ENCODE data around the gene NPAS3. TPM values are rescaled to one million over a fixed set of nuclear protein-coding genes. Genes with fewer than 3 reads are reported as not detected.

The NPAS3 gene
- total RNA-seq, 2 experiments from 2014 or later: not detected

DNA sequence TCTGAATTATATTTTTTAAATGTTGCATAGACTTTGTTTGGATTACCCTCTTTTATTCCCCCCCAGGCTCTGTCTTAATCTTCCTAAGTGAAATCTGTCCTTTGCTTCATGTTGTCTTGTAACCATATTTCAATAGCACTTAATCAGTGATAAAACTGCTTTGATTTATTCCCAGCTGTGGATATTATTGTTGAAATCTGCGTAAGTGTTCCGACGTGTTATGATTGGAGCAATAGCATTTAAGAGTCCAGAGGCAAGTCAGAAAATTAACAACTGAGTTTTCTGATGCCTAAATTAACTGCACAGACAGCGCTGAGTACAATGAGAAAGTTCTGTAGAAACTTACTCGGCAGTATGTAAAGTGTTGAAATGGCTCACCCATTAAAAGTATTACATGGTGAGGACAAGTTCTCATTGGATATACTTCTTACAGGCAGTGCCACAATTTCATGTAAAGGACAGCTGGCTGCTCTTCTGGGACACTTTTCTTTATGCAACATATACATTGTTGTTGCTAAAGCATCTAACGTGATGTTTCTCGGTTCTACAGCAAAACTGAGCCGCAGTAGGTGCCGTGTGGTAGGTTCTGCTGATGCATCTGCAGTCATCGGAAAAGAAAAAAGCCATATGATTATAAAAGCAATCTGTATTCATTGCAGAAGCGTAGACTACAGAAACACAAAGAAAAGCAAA is 511.2 kb downstream of the NPAS3 start:
- Mint-ChIP-seq H3K4me3 (no peak overlapping the region), H3K27me3 (no peaks in the 10 kb centered on the region), H3K36me3 (no peaks in the 10 kb centered on the region), H3K9me3 (no peaks in the 10 kb centered on the region), H3K27ac (no peak overlapping the region), H3K4me1 (ENCODE audit: low read depth) (peaks cover 11% of the 10 kb centered on the region)
- ChIA-PET CTCF (no interaction called here), POLR2A (no interaction called here)
- DNase-seq: no peak
- intact Hi-C loops (cut with micrococcal nuclease): no loop called here

GRCh38 chr14:33450416-33450815 is 511.7 kb downstream of the NPAS3 start:
- H3K27ac Mint-ChIP-seq: no peak overlapping the region
- no peaks in the 10 kb centered on the region for H3K9me3 Mint-ChIP-seq
- CTCF ChIA-PET: no interaction called here
- POLR2A ChIA-PET: no interaction called here
- no peaks in the 10 kb centered on the region for H3K36me3 Mint-ChIP-seq
- intact Hi-C loops (cut with micrococcal nuclease): no loop called here
- H3K4me1 Mint-ChIP-seq (ENCODE audit: low read depth): peaks cover 11% of the 10 kb centered on the region
- no peaks in the 10 kb centered on the region for H3K27me3 Mint-ChIP-seq
- H3K4me3 Mint-ChIP-seq: no peak overlapping the region
- DNase-seq: no peak

DNA sequence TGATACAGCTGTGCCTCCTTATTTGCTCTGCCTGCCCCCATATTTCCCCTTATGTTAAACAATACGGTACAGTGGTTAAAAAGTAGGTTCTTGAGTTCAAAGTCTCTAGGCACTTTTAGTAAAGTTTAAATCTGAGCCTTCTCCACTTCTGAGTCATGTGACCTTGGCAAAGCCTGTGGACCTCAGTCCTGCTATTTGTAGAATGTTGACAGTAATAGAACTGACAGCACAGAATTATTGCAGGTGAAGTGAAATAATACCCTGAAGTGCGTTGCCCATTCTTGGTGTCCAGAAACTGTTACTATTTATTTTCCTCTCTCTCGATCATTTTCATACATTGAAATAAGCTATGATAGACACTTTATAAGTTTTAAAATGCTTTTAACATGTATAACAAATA is 512.5 kb downstream of the NPAS3 start:
- H3K27ac Mint-ChIP-seq: no peak overlapping the region
- H3K4me3 Mint-ChIP-seq: no peak overlapping the region
- ChIA-PET POLR2A (no interaction called here), CTCF (no interaction called here)
- no peaks in the 10 kb centered on the region for H3K27me3 Mint-ChIP-seq
- no peak for DNase-seq
- H3K36me3 Mint-ChIP-seq: no peaks in the 10 kb centered on the region
- H3K4me1 Mint-ChIP-seq (ENCODE audit: low read depth): peaks cover 11% of the 10 kb centered on the region
- intact Hi-C loops (cut with micrococcal nuclease): no loop called here
- no peaks in the 10 kb centered on the region for H3K9me3 Mint-ChIP-seq

- POLR2A ChIA-PET: no interaction called here
- Mint-ChIP-seq H3K27me3 (no peaks in the 10 kb centered on the region), H3K27ac (no peak overlapping the region), H3K4me3 (no peak overlapping the region), H3K9me3 (no peaks in the 10 kb centered on the region), H3K36me3 (no peaks in the 10 kb centered on the region), H3K4me1 (ENCODE audit: low read depth) (peaks cover 11% of the 10 kb centered on the region)
- CTCF ChIA-PET: no interaction called here
- DNase-seq: no peak
- intact Hi-C loops (cut with micrococcal nuclease): no loop called here
Measured at GRCh38 chr14:33452995-33453394, 514.3 kb downstream of the NPAS3 start.

GRCh38 chr14:33454022-33454595 is 515.4 kb downstream of the NPAS3 start:
- DNase-seq: no peak

GRCh38 chr14:33454707-33455106 is 516.0 kb downstream of the NPAS3 start:
- H3K4me1 Mint-ChIP-seq (ENCODE audit: low read depth): peaks cover 11% of the 10 kb centered on the region
- intact Hi-C loops (cut with micrococcal nuclease): no loop called here
- no peaks in the 10 kb centered on the region for H3K9me3 Mint-ChIP-seq

More at GRCh38 chr14:33454022-33454595, 515.4 kb downstream of the NPAS3 start:
- H3K36me3 Mint-ChIP-seq: no peaks in the 10 kb centered on the region
- H3K27ac Mint-ChIP-seq: no peak overlapping the region
- intact Hi-C loops (cut with micrococcal nuclease): no loop called here
- H3K27me3 Mint-ChIP-seq: no peaks in the 10 kb centered on the region
- H3K9me3 Mint-ChIP-seq: no peaks in the 10 kb centered on the region
- H3K4me1 Mint-ChIP-seq (ENCODE audit: low read depth): peaks cover 11% of the 10 kb centered on the region
- no peak overlapping the region for H3K4me3 Mint-ChIP-seq
- CTCF ChIA-PET: interaction anchor here (2.0 kb wide), 1 partner anchor 339 kb away, joined by 4 read pairs; no protein-coding TSS in a partner anchor
- POLR2A ChIA-PET: no interaction called here

GRCh38 chr14:33455654-33456345 is 517.1 kb downstream of the NPAS3 start:
- ChIA-PET POLR2A (no interaction called here), CTCF (interaction anchor here (2.0 kb wide), 1 partner anchor 337 kb away, joined by 4 read pairs; no protein-coding TSS in a partner anchor)
- H3K9me3 Mint-ChIP-seq: no peaks in the 10 kb centered on the region
- H3K27me3 Mint-ChIP-seq: no peaks in the 10 kb centered on the region
- intact Hi-C loops (cut with micrococcal nuclease): no loop called here
- no peak overlapping the region for H3K27ac Mint-ChIP-seq
- no peak for DNase-seq
- H3K4me1 Mint-ChIP-seq (ENCODE audit: low read depth): peaks cover 11% of the 10 kb centered on the region
- no peak overlapping the region for H3K4me3 Mint-ChIP-seq
- no peaks in the 10 kb centered on the region for H3K36me3 Mint-ChIP-seq

More at GRCh38 chr14:33454707-33455106, 516.0 kb downstream of the NPAS3 start:
- Mint-ChIP-seq H3K36me3 (no peaks in the 10 kb centered on the region), H3K4me3 (no peak overlapping the region), H3K27me3 (no peaks in the 10 kb centered on the region), H3K27ac (no peak overlapping the region)
- ChIA-PET CTCF (interaction anchor here (2.0 kb wide), 1 partner anchor 338 kb away, joined by 4 read pairs; no protein-coding TSS in a partner anchor), POLR2A (no interaction called here)
- DNase-seq: no peak

DNA sequence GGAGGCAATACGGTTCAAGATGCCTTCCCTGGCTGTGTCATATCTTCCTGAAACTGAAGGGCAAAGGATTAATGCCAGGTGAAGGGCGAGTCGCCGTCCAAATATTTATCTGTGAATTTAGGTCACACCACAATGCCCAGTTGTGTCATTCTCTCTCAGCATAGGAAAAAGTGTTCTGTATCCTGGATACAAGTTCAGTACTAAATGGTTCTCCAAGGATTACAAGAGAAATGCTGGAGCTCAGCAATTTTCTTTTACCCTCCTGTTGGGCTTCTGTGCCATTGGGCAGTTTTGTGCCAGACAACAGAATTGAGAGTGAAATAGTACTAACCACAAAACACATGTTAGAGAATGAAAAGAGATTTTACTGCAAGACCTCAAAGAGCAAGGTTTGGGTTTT is 518.3 kb downstream of the NPAS3 start:
- no peaks in the 10 kb centered on the region for H3K36me3 Mint-ChIP-seq
- H3K9me3 Mint-ChIP-seq: no peaks in the 10 kb centered on the region
- no peak overlapping the region for H3K4me3 Mint-ChIP-seq
- no peak for DNase-seq
- H3K4me1 Mint-ChIP-seq (ENCODE audit: low read depth): peaks cover 11% of the 10 kb centered on the region
- H3K27ac Mint-ChIP-seq: no peak overlapping the region
- POLR2A ChIA-PET: no interaction called here
- intact Hi-C loops (cut with micrococcal nuclease): no loop called here
- no peaks in the 10 kb centered on the region for H3K27me3 Mint-ChIP-seq
- CTCF ChIA-PET: no interaction called here

- POLR2A ChIA-PET: no interaction called here
- CTCF ChIA-PET: no interaction called here
- intact Hi-C loops (cut with micrococcal nuclease): no loop called here
- Mint-ChIP-seq H3K27me3 (no peaks in the 10 kb centered on the region), H3K4me3 (no peak overlapping the region), H3K4me1 (ENCODE audit: low read depth) (peaks cover 11% of the 10 kb centered on the region), H3K9me3 (no peaks in the 10 kb centered on the region), H3K36me3 (no peaks in the 10 kb centered on the region), H3K27ac (no peak overlapping the region)
- no peak for DNase-seq
Measured at GRCh38 chr14:33457617-33458016, 518.9 kb downstream of the NPAS3 start.

DNA sequence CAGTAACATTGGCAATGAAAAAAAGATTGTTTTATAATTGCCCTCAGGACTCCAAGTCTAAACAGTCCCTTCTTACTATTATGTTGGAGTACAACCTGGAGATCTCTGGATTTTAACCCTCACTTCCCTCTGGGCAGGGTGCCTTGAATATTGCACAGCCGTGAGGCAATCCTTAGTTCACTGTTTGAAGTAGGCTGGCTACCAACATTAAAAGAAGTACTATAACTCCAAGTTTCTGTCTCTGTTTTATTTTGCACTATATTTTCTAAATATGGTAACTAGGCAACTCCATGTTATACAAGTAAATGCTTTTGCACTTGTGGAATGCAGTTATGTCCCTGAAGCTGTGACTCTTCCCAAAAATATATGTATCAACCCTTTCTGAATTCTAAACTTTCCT is 521.5 kb downstream of the NPAS3 start:
- Mint-ChIP-seq H3K9me3 (no peaks in the 10 kb centered on the region), H3K4me3 (no peak overlapping the region), H3K36me3 (no peaks in the 10 kb centered on the region), H3K27ac (no peak overlapping the region), H3K4me1 (ENCODE audit: low read depth) (no peaks in the 10 kb centered on the region), H3K27me3 (no peaks in the 10 kb centered on the region)
- DNase-seq: no peak
- intact Hi-C loops (cut with micrococcal nuclease): no loop called here
- POLR2A ChIA-PET: no interaction called here
- CTCF ChIA-PET: no interaction called here

- DNase-seq: no peak
- H3K4me3 Mint-ChIP-seq: no peak overlapping the region
- intact Hi-C loops (cut with micrococcal nuclease): no loop called here
- no peaks in the 10 kb centered on the region for H3K9me3 Mint-ChIP-seq
- H3K27me3 Mint-ChIP-seq: no peaks in the 10 kb centered on the region
- no peak overlapping the region for H3K27ac Mint-ChIP-seq
- H3K36me3 Mint-ChIP-seq: no peaks in the 10 kb centered on the region
- H3K4me1 Mint-ChIP-seq (ENCODE audit: low read depth): no peaks in the 10 kb centered on the region
- ChIA-PET CTCF (no interaction called here), POLR2A (no interaction called here)
Measured at GRCh38 chr14:33461036-33461435, 522.4 kb downstream of the NPAS3 start.

DNA sequence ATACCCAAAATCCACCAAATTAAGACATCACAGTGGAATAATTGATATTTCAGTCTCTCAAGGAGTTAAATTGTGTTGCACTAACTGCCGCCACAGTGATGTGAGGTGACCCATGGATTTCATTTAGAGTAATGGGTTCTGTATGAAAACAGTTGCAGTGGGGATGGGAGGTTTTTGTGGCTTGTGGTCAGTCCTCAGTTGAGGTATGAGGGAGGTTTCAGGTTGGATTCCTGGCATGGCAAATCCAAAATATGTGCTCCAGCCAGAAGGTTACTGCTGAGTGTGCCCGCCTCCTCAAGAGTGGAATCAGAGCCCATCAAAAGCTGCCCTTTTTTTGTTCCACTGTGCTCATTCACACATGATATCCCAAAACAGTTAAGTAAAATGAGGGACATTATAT is 525.1 kb downstream of the NPAS3 start:
- no peaks in the 10 kb centered on the region for H3K4me1 Mint-ChIP-seq (ENCODE audit: low read depth)
- intact Hi-C loops (cut with micrococcal nuclease): no loop called here
- no peaks in the 10 kb centered on the region for H3K9me3 Mint-ChIP-seq
- ChIA-PET CTCF (no interaction called here), POLR2A (no interaction called here)
- DNase-seq: no peak
- no peaks in the 10 kb centered on the region for H3K27me3 Mint-ChIP-seq
- no peaks in the 10 kb centered on the region for H3K36me3 Mint-ChIP-seq
- no peak overlapping the region for H3K4me3 Mint-ChIP-seq
- no peak overlapping the region for H3K27ac Mint-ChIP-seq

Measured in activated CD4-positive, alpha-beta memory T cell treated with anti-CD3 and anti-CD28 coated beads for 36 hours (primary cell).